GM19240 (cell line): ENCODE results near the gene ZNF367.

ENCODE experiments used
- DNase-seq: peaks from one replicate; pipeline ENCODE4 v3.0.0; 2011; ENCODE audit warnings: low spot score; ENCODE audit not compliant: insufficient read length

Gene ZNF367

DNA sequence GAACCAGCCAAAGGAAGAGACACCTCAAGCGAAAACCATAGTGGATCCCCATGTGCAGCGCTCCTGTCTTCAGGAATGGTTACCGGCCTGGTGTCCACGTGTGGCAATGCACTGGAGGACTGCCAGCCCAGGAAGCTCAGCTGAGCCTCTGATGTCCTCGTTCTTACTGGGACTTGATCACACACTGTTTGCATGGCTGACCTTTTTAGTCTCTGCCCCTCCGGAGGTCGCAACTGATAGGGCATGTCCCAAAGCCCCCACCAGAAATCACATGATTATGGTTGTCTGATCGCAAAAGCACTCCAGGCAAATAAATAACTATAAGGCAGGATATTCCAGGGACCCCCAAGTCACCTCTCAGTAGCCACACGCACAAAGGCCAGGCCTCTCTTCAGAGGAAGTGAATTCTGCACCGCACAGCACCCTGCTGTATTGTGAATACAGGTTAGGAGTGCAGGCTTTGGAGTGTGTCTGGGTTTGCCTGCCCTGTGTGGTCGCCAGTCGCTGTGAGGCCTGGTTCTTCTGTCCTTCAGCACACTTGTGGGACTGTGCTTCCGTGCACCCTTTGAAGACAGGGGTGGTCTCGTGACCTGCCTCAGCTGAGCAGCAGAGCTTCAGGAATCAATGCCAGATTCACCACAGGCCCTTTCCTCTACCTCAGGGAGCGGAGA lies 18.4 kb upstream of the ZNF367 start:
- DNase-seq = no peak

DNA sequence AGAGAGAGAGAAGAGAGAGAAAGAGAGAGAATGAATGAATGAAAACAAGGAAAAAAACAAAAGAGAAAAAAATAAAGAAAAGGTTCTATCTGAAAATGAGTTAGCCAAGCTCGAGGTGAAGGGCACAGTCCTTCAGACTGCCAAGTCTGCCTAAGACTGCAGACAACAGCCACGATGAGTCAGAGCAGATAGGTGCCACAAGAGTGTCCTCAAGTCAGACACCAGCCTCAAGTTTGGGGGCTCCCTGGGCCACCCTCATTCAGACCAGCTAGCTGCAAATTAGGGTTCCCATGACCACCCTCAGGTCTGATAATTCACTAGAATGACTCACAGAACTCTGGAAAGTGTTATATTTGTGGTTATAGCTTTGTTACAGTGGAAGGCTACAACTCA lies 17.9 kb upstream of the ZNF367 start:
- DNase-seq = no peak

DNA sequence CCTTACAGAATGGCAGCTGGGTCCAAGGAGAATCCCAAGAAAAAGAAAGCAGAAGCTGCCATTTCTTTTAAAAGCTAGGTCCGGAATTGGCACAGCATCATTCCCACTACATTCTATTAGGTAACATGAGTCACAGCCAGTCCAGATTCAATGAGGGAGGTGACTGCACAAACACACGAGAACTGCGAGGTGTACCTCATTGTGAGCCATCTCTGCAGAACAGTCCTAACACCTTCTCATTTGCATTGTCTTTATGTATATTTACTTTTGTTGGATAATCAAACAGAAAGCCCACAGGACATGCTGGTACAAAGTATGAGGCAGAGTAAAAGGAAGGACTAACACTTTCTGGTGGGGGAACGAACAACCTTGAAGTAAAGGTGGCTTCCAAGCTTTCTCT lies 17.2 kb upstream of the ZNF367 start:
- no peak for DNase-seq

DNA sequence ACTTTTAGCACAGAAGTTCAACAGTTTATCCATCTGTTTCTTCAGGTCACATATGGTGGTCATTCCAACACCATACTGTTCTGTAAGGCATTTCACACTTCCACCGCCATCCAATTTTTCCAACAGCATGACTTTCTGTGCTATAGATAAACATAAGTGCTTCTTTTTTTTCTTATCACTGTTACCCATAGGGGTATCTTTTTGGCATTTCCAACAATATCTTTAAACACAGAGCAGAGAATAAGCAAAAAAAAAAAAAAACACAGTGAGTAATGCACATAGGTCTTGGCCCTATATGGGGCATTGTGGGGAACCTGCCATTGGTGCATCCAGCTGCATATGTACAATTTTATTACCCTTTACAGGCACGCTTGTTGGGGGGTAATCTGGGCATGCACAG lies 12.2 kb upstream of the ZNF367 start:
- no peak for DNase-seq

DNA sequence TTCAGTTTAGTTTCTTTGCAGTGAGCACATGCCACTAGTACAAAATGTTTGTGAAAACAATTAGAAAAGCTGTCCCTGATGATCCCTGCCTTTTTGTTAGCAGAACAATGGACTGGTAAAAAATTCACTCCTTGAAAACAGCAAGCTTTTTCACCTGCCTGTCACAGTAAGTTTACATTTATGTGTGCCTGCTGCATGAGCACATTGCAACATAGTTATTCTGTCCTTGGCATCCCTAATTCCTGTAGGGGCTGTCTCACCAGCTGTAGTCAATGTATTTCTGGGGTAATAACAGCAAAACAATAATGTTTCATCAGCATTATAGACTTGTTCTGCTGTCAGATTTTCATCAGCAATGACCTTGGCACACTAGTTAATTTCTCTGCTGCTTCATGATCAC lies 11.6 kb upstream of the ZNF367 start:
- DNase-seq = no peak

DNA sequence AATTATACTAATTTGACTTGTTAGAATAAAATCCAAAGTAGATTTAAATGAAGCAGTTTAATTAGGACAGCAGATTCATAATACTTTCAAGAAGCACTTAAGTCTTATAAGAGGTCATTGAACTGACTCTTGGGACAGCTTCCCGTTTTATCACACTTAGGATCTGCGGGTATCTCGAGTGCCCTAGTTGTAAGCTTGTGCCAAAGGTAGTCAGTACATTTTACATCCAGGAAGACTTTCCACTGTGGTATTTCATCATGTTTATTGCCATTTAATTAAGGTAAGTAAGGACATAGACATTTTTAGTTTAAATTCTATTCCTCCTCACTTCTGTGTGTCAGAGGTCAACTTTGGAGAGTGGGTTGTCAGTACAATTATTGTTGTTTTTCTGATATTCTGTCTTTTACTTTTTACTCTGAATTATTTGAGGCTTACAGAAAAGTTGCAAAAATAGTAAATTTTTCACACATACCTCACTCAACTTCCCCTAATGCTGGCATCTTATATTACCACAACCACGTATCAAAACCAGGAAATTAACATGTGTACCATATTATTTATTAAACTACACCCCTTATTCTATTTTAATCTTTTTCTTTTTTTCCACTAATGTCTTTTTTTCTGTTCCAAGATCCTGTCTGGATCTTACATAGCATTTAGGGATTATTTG lies 7.5 kb upstream of the ZNF367 start:
- DNase-seq = no peak

DNA sequence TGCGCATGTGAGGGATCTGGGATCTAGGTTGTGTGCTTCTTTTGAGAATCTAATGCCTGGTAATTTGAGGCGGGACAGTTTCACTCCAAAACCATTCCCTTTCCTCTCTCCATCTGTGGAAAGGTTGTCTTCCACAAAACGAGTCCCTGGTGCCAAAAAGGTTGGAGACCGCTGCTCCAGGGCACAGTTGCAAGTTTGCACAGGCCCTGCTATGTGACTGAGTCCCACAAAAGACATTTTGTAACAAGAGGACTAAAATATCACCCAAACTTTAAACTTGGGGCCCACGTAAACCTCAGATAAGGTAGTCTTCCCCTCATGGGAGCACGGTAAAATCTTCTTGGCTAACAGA lies 5.8 kb upstream of the ZNF367 start:
- no peak for DNase-seq

DNA sequence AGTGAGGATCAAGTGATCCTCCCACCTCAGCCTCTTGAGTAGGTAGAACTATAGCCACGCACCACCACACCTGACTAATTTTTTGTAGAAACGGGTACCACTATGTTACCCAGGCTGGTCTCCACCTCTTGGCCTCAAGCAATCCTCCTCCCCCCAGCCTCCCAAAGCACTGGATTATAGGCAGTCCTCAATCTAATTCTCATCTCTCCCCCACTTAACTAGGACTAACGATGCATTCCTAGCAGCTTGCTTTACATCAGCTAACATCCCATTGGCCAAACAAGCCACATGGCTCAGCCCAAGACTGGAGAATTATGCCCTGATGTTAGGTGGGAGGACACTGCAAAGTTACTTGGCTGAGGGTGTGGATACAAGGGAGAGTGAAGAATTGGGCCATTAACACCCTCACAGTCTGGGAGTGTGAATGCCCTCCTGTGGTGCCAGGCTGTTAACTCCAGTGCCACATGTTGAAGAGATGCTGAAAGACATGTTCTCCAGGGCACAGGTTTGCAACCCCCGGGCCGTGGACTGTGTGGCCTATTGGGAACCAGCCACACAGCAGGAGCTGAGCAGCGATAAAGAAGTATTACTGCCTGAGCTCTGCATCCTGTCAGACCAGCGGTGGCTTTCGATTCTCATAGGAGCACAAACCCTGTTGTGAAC lies 5.3 kb upstream of the ZNF367 start:
- no peak for DNase-seq

DNA sequence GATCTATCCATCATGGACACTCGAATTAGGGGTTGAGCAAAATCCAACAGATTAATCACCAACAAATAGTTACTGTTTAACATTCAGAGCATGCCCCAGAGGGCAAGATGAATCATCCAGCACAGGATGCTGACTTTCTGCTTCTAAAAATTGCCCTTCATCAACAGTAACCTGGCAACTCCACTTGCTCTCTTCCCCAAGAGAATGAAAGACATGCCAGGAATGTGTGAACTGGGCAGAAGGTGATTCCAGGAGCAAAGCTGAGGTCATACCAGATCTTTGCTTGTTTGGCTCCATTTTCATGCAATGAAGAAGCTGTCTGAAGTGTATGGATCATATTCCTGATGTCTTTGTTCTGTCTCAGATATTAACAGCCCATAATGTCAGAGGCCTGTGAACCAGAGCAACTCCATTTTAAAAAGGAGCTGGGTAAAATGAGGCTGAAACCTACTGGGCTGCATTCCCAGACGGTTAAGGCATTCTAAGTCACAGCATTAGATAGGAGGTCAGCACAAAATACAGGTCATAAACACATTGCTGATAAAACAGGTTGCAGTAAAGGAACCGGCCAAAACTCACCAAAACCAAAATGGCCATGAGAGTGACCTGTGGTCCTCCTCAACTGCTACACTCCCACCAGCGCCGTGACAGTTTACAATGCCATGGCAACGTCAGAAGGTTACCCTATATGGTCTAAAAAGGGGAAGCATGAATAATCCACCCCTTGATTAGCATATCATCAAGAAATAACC lies 2.5 kb upstream of the ZNF367 start:
- no peak for DNase-seq

DNA sequence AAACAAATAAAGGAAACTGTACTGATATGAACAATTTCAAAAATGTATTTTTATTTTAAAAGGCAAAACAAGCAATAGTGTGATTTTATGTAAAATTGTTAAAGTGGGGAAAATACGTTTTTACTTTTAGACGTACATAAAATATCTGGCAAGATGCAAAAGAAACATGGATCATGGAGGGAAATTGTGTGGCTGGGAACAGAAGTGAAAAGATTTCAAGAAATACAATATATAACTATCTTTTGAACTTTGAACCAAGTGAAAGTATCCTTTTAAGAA lies 1.5 kb upstream of the ZNF367 start:
- no peak for DNase-seq

DNA sequence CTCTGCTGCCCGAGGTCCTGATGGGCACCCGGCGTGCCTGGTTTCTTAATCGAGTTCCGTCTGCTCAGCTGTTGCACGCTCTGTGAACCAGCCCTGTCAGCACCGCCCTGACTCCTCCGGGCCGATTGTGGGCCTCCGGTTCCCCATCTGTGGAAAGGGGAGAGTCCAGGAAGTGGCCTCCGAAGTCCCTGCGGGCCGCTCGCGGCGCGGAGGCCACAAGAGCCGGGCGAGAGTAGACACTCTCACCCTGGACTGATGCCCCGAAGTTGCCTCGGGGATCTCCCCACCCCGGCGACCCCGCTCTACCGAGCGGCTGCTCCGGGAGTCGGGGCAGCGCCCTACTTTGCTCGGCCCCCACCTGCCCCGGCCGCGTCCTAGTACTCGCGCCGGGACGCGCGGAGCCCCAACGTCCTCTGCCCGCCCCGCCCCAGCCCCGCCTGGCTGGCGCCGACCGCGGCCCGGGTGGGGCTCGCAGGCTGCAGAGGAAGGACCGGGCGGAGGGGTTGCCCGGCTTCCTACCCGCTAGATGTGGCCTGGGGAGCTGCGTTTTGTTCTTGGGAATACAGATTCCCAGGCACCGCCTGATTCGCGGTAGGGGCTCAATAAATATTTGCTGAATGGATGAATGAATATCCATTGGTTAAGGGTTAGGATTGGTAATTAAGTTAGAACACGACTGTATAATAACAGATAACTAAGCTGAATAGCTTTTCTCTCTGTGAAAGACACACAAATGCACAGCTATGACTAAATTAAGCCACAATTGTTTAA lies 935 bp upstream of the ZNF367 start:
- DNase-seq = peak; percentile 24

DNA sequence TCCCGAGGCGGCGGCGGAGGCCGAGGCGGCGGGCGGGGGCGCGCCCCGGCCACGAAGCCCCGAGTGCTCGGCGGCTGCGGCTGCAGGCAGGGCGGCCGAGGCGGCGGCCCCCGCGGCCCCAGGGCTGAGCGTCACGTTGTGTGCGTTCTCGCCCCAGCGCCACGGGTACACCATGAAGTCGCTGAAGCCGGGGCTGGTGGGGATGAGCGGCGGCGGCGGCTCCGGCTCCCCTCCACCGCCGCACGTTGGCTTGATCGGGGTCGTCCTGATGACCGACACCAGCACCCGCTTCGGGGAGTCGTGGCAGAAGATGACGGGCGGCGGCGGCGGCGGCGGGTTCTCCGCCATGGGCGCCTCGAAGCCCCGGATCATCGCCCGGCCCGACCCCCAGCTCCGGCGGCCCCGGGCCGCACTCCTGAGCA lies 498 bp downstream of the ZNF367 start:
- no peak for DNase-seq

DNA sequence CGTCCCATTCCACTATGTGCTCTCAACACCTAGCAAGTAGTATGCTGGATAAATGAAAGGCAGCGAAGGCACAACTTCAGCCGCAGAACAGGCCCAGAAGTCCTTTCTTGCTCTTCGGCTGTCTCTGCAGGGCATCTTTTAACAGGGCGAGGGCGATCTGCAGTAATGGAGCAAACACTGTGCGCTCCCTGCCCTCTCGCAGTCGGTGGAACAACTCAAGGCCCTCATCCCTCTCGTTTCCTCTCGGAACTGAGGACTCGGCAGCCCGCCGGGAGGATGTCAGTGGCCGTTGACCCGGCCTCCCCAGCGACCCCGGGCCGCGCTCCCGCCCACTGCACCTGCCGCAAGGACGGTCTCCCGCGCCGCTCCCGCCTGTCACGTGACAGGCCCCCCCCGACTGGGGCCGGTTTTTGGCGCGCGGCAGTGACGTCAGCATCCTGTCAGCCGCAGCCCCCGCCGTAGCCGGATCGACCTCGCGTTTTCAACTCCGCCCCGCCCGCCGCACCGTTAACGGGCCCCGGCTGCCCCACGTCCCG lies 1.1 kb downstream of the ZNF367 start:
- peak; percentile 63 for DNase-seq

DNA sequence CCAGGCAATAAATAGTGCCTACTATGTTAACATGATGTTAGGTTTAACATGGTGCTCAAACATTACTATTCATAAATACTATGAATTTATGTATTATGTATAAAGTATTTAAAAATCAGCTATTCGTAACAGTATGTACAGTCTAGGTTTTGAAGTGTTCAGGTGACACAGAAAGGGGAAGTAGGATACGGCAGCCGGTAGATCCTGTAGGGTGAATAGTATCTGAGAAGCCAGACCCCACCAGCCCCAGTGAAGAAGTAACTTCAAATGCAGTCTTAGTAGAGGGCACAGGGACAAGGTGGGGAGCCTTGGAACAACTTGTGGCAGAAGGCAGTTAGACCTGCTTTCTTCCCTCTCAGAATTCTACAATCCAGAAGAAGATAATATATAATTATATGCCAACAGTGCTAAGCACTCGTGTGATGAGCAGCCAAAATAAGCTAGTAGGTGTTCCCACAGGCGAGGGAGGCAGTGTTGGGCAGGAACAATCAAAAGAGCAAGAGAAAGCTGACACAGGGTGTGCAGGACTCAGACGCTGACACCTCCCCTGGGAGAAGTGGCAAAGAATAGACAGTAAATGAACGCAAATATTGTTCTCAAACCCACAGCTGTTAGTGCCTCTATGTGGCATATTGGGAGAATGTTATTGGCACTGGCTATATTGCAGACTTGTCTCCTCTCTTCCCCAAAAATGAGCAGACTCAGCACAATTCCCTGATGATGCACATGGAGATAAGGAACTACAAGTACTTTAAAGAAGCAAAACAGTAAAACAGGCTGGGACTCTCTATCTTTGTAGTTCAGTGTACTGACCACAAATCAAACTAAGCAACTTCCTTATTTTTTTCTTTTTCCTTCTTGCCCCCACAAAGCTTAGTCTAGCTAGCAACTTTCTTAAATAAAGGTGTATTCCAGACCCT lies 4.6 kb downstream of the ZNF367 start:
- no peak for DNase-seq

DNA sequence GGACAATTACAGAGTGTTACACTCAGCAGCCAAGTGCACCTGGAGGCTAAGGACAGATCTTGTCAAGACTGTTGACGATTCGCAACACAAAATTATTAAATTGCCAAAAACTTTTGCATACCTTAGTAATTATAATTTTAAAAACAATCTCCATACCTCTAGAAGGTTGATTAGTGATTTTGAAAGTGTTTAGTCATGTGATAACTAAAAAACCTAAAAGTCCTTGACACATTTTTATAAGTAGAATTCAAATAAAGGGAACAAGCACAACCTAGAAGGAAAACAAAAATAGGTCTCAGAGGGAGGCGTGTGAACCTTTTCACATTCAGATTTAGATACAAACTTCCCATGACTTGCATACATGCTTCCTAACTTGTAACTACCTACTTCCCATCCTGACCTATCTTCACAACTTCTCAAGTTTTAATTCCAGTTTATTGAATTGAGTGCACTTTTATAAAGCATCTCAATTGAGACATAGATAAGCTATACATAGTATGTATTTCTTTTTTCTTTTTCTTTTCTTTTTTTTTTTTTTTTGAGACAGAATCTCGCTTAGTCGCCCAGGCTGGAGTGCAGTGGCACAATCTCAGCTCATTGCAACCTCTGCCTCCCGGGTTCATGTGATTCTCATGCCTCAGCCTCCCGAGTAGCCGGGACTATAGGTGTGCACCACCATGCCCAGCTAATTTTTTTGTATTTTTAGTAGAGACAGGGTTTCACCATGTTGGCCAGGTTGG lies 5.8 kb downstream of the ZNF367 start:
- no peak for DNase-seq

DNA sequence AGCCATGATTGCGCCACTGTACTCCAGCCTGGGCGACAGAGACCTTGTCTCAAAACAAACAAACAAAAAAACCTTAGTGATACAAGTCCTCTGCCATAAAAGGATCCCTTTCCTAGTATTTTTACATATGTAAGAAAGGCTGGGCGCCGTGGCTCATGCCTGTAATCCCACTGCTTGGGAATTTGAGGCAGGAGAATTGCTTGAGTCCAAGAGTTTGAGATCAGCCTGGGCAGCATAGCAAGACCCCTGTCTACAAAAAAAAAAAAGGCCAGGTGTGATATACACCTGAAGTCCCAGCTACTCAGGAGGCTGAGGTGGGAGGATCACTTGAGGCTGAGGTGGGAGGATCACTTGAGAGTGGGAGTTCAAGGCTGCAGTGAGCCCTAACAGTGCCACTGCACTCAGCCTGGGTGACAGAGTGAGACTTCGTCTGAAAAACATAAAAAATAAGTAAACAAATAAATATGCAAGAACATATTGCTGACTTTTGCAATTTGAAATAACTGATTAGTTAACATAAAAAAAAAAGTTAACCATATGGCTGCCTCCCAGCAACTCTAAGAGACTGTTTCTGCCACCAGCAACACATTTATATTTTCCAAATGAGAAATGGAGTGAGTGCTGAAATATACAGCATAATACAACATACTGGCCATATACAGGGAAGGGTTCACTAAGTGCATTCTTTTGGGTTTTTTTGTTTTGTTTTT lies 6.9 kb downstream of the ZNF367 start:
- no peak for DNase-seq

DNA sequence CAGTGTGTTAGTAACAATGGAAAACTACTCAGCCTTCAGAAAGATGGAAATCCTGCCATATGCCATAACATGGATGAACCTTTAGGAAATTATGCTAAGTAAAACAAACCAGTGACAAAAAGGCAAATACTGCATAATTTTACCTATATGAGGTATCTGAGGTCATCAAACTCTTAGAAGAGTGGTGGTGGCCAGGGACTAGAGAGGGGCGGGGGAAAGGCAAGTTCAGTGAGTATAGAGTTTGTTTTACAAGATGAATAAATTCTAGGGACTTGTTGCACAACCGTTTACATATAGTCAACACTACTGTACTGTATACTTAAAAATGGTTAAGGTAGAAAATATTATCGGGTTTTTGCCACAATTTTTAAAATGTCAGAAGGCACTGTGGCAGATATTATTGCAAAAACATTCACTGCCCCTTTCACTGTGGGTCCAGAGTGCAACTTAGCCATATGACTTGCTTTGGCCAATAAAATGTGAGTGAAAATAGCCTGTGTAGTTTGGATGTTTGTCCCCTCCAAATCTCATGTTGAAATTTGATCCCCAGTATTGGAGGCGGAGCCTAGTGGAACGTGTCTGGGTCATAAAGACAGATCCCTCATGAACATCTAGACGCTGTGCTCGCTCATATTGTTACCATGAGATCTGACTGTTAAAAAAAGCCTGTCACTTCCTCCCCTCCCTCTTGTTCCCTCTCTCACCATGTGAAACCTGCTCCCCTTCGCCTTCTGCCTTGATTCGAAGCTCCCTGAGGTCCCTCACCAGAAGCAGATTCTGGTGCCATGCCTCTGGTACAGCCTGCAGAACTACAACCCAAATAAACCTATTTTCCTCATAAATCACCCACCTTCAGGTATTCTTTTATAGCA lies 9.5 kb downstream of the ZNF367 start:
- DNase-seq = no peak
